Measurements from ENCODE around the gene XRCC3.

XRCC3 gene

DNA sequence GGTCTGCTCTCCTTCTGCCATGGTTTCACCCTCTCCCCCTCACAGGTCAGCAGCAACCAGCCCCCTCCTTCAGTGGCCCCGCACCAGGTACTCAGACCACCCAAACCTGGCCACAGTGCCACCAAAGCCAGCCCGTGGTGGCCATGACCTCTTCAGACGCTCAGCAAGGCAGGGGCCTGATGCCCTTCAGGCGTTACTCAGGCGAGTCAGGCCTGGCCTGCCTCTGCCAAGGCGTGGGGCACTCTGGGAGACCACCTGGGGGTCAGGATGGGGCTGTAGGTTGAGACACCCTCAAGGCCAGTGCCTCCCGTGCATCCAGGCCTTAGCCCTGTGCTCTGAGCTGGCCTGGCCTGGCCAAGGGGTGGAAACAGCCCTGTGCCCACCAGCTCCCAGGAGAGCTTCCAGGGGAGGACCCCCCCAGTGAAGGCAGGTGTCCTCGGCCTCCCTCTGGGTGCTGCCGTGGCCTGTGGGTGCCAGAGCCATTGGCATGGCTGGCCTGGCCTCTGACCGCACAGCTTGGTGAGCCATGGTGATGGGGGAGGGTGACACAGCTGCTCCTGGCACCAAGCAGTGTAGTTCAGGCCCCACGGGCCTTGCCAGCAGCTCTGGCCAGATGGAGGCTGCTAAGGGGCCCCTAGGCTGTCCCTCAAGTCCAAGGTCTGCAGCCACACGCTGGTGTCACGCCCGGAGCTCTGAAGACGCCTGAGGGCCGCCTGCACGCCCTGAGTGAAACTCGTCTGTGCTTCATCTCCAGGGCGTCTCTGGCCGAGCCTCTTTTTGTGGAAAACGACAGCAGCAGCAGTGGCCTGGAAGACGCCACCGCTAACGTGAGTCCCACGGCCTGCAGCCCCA lies 15.1 kb downstream of the XRCC3 start:
- POLR2A ChIA-PET: no interaction called here
- TF ChIP-seq, protein P1, sequence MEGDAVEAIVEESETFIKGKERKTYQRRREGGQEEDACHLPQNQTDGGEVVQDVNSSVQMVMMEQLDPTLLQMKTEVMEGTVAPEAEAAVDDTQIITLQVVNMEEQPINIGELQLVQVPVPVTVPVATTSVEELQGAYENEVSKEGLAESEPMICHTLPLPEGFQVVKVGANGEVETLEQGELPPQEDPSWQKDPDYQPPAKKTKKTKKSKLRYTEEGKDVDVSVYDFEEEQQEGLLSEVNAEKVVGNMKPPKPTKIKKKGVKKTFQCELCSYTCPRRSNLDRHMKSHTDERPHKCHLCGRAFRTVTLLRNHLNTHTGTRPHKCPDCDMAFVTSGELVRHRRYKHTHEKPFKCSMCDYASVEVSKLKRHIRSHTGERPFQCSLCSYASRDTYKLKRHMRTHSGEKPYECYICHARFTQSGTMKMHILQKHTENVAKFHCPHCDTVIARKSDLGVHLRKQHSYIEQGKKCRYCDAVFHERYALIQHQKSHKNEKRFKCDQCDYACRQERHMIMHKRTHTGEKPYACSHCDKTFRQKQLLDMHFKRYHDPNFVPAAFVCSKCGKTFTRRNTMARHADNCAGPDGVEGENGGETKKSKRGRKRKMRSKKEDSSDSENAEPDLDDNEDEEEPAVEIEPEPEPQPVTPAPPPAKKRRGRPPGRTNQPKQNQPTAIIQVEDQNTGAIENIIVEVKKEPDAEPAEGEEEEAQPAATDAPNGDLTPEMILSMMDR (IDR thresholded peaks at IDR 0.05; ENCODE audit: control extremely low read depth, extremely low read depth, low read depth, missing control alignments): no peak

DNA sequence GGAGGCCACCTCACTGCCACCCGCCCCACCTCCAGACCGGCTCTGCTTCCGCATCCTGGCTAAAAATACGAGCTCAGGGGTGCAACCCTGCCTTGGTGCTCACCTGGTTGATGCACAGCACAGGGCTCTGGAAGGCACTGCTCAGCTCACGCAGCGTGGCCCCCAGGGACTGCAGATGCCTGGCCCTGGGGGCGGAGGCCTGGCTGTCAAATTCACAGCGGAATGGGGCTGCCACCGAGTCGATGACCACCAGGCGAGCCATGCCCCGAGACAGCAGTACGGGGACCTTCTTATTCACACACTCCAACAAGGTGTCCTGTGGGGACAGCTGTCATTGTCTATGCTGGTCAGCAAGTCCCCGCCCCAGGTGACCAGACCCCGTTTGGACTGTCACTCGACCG lies 16.0 kb downstream of the XRCC3 start:
- POLR2A ChIA-PET: no interaction called here
- DNase-seq (ENCODE audit: extremely low spot score): no peak
- CTCF ChIA-PET: no interaction called here

More for the DNA sequence above, 15.1 kb downstream of the XRCC3 start:
- CTCF ChIA-PET: interaction anchor here (1.2 kb wide), 1 partner anchor 20 kb away, joined by 5 read pairs; no protein-coding TSS in a partner anchor
- DNase-seq (ENCODE audit: extremely low spot score): no peak

DNA sequence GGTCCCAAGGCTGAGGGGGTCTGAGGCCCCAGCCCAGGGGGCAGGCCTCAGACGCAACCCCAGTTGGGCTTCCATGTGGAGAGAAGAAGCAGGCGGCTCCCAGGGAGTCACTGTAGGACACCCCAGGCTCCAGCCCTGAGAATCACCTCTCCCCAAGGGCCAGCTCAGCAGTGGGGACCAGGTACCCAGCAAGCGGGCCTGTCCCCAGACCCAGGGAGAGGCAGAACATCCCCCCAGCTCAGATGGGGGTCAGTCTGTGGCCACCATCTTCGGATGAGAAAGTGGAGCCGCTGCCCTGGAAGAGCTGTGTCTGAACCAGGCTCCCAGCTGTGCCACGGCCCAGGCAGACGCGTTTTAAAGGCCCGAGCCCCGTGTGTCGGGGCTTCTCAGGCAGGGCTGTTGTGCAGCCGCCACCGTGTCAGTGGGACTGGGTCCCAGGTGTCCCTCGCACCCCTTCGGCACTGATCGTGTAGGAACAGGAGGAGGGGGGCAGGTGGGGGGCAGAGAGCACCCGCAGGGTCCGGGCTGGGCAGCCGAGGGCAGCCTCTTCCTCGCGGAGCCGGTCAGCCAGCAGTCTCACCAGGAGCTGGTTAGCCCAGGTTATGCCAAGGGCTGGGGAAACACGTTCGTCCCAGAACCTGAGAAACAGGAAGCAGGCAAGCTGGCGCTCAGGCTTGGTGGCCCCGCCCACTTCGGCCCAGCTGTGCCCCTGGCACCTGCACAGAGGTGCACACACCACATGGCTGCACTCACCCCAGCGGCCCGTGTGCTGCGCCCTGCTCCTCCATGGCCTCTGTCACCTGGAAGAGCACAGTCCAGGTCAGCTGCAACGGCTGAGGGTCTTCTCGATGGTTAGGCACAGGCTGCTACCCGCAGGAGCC lies 16.6 kb downstream of the XRCC3 start:
- TF ChIP-seq, protein P1 (IDR thresholded peaks at IDR 0.05; ENCODE audit: control extremely low read depth, extremely low read depth, low read depth, missing control alignments): no peak
- no peak for DNase-seq (ENCODE audit: extremely low spot score)
- ChIA-PET POLR2A (no interaction called here), CTCF (interaction anchor here (2.3 kb wide), 1 partner anchor 18 kb away, joined by 7 read pairs; no protein-coding TSS in a partner anchor)

More for the DNA sequence above, 16.0 kb downstream of the XRCC3 start:
- TF ChIP-seq, protein P1 (IDR thresholded peaks at IDR 0.05; ENCODE audit: control extremely low read depth, extremely low read depth, low read depth, missing control alignments): no peak

DNA sequence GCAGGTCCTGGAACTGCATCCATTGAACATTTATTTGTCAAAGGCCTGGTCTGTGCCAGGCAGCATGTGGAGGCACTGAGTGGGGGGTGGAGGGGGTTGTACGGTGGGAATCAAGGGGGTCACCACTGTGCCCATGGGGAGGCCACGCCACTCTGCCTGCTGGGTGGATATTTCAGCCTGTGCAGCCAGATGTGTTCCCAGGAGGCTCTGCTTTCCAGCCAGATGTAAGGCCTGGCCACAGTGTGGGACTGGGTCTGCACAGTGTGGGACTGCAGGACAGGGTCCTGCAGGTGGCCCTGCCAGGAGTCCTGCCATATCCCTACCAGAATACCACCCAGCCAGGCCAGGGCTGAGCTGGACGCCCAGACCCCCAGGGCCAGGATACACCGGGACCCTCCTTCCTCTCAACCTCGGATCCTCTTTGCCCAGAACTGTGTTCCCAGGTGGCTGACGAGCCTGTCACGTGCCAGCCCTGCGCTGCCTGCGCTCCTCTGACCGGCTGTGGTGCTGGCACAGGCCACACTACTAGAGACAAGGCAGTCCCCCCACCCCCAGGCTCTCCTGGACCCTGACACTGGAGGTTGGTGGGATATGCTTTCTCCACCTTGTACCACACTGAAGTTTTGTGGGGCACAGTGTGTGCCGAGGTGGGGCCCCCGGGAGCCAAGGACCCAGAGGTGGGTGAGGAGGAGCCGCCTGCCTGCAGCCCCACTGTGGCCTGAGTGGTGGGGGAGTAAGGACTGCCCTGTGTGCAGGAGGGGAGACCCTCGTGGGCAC lies 17.5 kb downstream of the XRCC3 start:
- TF ChIP-seq, protein P1 (IDR thresholded peaks at IDR 0.05; ENCODE audit: control extremely low read depth, extremely low read depth, low read depth, missing control alignments): no peak
- ChIA-PET CTCF (interaction anchor here (2.3 kb wide), 1 partner anchor 17 kb away, joined by 7 read pairs; no protein-coding TSS in a partner anchor), POLR2A (no interaction called here)
- no peak for DNase-seq (ENCODE audit: extremely low spot score)

DNA sequence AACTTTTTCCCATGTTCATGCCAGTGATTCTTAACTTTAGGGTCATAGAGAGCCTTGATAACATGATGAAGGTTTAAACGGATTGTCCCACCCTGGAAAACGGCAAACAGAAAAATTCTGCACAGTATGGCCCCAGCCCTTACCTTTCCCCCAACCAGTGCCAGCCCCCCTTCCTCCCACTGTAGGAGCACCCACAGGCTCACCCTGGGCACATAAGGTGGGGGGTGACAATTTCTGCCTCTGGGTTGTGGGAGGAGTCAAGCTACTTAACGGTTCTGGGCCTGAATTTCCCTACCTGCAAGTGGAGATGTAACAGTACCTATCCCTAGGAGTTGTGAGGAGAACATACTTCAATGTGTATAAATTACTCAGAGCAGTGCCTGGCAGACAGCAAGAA lies 18.0 kb downstream of the XRCC3 start:
- TF ChIP-seq, protein P1 (IDR thresholded peaks at IDR 0.05; ENCODE audit: control extremely low read depth, extremely low read depth, low read depth, missing control alignments): no peak
- POLR2A ChIA-PET: no interaction called here
- CTCF ChIA-PET: interaction anchor here (2.3 kb wide), 1 partner anchor 17 kb away, joined by 7 read pairs; no protein-coding TSS in a partner anchor
- no peak for DNase-seq (ENCODE audit: extremely low spot score)

Measured in GM10248 (cell line).